Kidney (tissue), 14 donors: ENCODE results near the gene GNG8. TPM values are rescaled to one million over a fixed set of nuclear protein-coding genes. Genes with fewer than 3 reads are reported as not detected.

ENCODE experiments used
- DNase-seq, 5 donors: peaks; one replicate each; pipeline ENCODE4 v3.0.0-alpha.2; 2013 to 2020
- FAIRE-seq: peaks from 2 replicates; lab custom pipeline; 2012; peaks lifted over from hg19 to GRCh38; lab: Jason Lieb, UNC
- H3K27ac ChIP-seq, 2 donors: one replicate each; pipeline ENCODE4 v1.7.0; 2013; ENCODE audit warnings: low read depth in 2 of 2, low read length in 2 of 2, inconsistent platforms in 1 of 2
- H3K27me3 ChIP-seq: one replicate; pipeline ENCODE4 v1.7.1; 2013; ENCODE audit warnings: low read length, inconsistent platforms; ENCODE audit not compliant: control insufficient read depth, insufficient read depth
- H3K36me3 ChIP-seq, 3 donors: one replicate each; pipeline versions ENCODE4 v1.7.0 to v1.7.1; 2013; ENCODE audit warnings: low read length in 3 of 3, control low read depth in 1 of 3, inconsistent platforms in 1 of 3; ENCODE audit not compliant: insufficient read depth in 3 of 3, control insufficient read depth in 2 of 3
- H3K4me1 ChIP-seq, 3 donors: one replicate each; pipeline versions ENCODE4 v1.7.0 to v1.7.1; 2013; ENCODE audit warnings: low read length in 3 of 3, inconsistent platforms in 1 of 3, low read depth in 1 of 3; ENCODE audit not compliant: control insufficient read depth in 2 of 3, insufficient read depth in 2 of 3
- H3K4me3 ChIP-seq, 3 donors: one replicate each; pipeline versions ENCODE4 v1.7.0 to v1.8.1; 2013; ENCODE audit warnings: low read length in 3 of 3, control low read depth in 1 of 3, inconsistent platforms in 1 of 3
- H3K9ac ChIP-seq, 3 donors: one replicate each; pipeline versions ENCODE4 v1.7.0 to v1.7.1; 2013; ENCODE audit warnings: low read length in 3 of 3, control low read depth in 1 of 3, inconsistent platforms in 1 of 3
- H3K9me3 ChIP-seq, 3 donors: one replicate each; pipeline versions ENCODE4 v1.7.0 to v1.7.1; 2013; ENCODE audit warnings: low read length in 3 of 3, control low read depth in 1 of 3, inconsistent platforms in 1 of 3; ENCODE audit not compliant: control insufficient read depth in 2 of 3, insufficient read depth in 1 of 3
- CTCF ChIP-seq: IDR thresholded peaks from 3 replicates; pipeline ENCODE4 v1.5.1; 2012; ENCODE audit warnings: mild to moderate bottlenecking, moderate library complexity, borderline replicate concordance; ENCODE audit not compliant: insufficient read depth; ENCODE audit errors: extremely low read depth
- intact Hi-C: fragments of 100-400 bp; cut with DNase I; formaldehyde crosslinking; loops from one replicate; pipeline ENCODE4 v1.11.1; 2022
- polyA plus RNA-seq: library from polyadenylated mRNA; stranded (reverse); fragments of 350-450 nt; fragmentation: Illumina TruSeq; extraction: RNeasy Lipid Tissue Mini Kit (QIAGEN cat#74804); gene quantifications from one replicate; pipeline ENCODE4 v1.2.3, GENCODE V29; 2014; ENCODE audit warnings: low read depth, low replicate concordance; ENCODE audit not compliant: insufficient read depth
- total RNA-seq: library from RNA; stranded (reverse); fragmentation: NEBNext Ultra II Directional; extraction: Animal tissue kit (Norgen Biotek cat#: 25700); gene quantifications from one replicate; pipeline ENCODE4 v1.2.1, GENCODE V29; 2021
- donor health status: control.
- donor health status: control.
- donor health status: control.
- donor health status: control.
- donor health status: control.
- donor health status: DM: yes; HTN: yes; CAD: no.
- donor health status: Normal renal cell carcinoma (clear cell type).

The GNG8 gene
- total and polyA plus RNA-seq, 2 donors from 2014 or later: not detected

GRCh38 chr19:46613525-46613924 lies 22.5 kb downstream of the GNG8 start:
- peak in 2 of 5 donors; percentile 36 to 66 for DNase-seq

GRCh38 chr19:46611776-46612175 lies 24.2 kb downstream of the GNG8 start:
- peaks cover 0 to 4% (median 0%) of the 10 kb centered on the region in 3 donors for H3K4me1 ChIP-seq
- no peak overlapping the region for H3K4me3 ChIP-seq
- H3K36me3 ChIP-seq: peaks cover 0 to 28% (median 14%) of the 10 kb centered on the region in 3 donors
- no peaks in the 10 kb centered on the region for H3K27me3 ChIP-seq
- H3K27ac ChIP-seq: no peak overlapping the region
- intact Hi-C loops: loop anchor here (5.0 kb wide), 1 partner anchor 51 kb away; the partner anchor contains the start of gene DACT3
- FAIRE-seq: no peak
- no peak for DNase-seq
- H3K9me3 ChIP-seq: no peaks in the 10 kb centered on the region
- TF ChIP-seq CTCF: no peak
- H3K9ac ChIP-seq: no peak overlapping the region

More at GRCh38 chr19:46613525-46613924, 22.5 kb downstream of the GNG8 start:
- no peaks in the 10 kb centered on the region for H3K27me3 ChIP-seq
- H3K4me1 ChIP-seq: peaks cover 0 to 6% (median 0%) of the 10 kb centered on the region in 3 donors
- H3K4me3 ChIP-seq: no peak overlapping the region
- TF ChIP-seq CTCF: no peak
- no peak overlapping the region for H3K27ac ChIP-seq
- peaks cover 0 to 13% (median 6%) of the 10 kb centered on the region in 3 donors for H3K36me3 ChIP-seq
- FAIRE-seq: no peak
- H3K9ac ChIP-seq: no peak overlapping the region
- no peaks in the 10 kb centered on the region for H3K9me3 ChIP-seq
- intact Hi-C loops: loop anchor here (5.0 kb wide), 1 partner anchor 49 kb away; the partner anchor contains the start of gene DACT3

DNA sequence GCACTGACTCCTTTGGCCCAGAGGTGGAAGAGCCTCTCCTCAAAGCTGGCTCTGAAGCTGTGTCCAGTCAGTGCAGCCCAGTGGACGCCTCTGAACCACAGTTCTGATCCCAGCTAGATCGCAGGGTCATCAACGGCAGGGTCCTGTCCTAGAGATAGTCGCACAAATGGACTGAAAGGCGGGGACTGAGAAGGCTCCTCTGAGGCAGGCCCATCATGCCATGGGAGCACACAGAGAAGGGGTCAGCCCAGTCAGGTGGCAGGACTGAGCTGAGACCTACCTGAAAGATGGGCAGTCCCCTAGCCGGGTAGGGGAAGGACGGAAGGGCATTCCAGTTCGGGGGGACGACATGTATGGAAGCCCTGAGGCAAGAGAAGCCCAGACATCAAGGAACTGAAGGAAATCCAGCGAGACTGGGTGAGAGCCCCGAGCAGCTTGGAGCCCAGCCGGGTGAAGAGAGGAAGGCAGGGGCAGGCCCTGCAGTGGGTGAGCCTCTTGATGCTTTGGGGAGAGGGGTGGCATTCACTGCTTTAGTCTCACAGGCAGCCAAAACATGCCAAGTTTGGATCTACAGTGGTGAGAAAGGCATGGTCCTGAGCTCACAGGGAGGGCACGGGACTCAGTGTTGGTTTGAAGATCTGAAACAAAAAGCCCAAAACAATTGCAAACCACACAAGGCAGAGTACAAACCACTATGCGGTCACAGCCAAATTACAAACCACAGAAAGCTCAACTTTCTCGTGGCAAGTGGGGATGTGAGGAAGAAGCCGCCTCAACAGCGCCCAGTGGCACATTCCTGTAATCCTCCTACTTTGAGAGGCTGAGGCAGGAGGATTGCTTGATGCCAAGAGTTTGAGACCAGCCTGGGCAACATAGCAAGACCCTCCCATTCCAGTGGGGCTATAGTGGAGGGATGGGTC lies 24.9 kb downstream of the GNG8 start:
- Histone ChIP-seq H3K4me1 (peaks cover 0 to 2% (median 0%) of the 10 kb centered on the region in 3 donors), H3K36me3 (peaks cover 0 to 34% (median 17%) of the 10 kb centered on the region in 3 donors), H3K27me3 (no peaks in the 10 kb centered on the region), H3K9me3 (no peaks in the 10 kb centered on the region), H3K9ac (no peak overlapping the region), H3K27ac (no peak overlapping the region), H3K4me3 (no peak overlapping the region)
- DNase-seq (peak in 2 of 5 donors; percentile 33 to 51), FAIRE-seq (no peak)
- intact Hi-C loops: loop anchor here (5.0 kb wide), 1 partner anchor 51 kb away; the partner anchor contains the start of gene DACT3
- no peak for TF ChIP-seq CTCF
